ENCODE measurements around the gene LRPPRC. TPM values are rescaled to one million over a fixed set of nuclear protein-coding genes. Genes with fewer than 3 reads are reported as not detected.

Gene LRPPRC
- total RNA-seq, 1 donor from 2014 or later = 179 TPM

GRCh38 chr2:43948370-43948769 lies 47.4 kb downstream of the LRPPRC start:
- no peak for DNase-seq
- Mint-ChIP-seq H3K27ac (no peak overlapping the region), H3K27me3 (no peaks in the 10 kb centered on the region), H3K4me1 (no peaks in the 10 kb centered on the region), H3K36me3 (ENCODE audit: low read depth) (peaks cover 61% of the 10 kb centered on the region), H3K9me3 (no peaks in the 10 kb centered on the region), H3K4me3 (no peak overlapping the region)
- intact Hi-C loops (cut with micrococcal nuclease) = no loop called here

GRCh38 chr2:43946685-43947084 lies 49.1 kb downstream of the LRPPRC start:
- H3K9me3 Mint-ChIP-seq = no peaks in the 10 kb centered on the region
- peaks cover 51% of the 10 kb centered on the region for H3K36me3 Mint-ChIP-seq (ENCODE audit: low read depth)
- H3K27ac Mint-ChIP-seq = no peak overlapping the region
- H3K27me3 Mint-ChIP-seq = no peaks in the 10 kb centered on the region
- no peaks in the 10 kb centered on the region for H3K4me1 Mint-ChIP-seq
- H3K4me3 Mint-ChIP-seq = no peak overlapping the region
- DNase-seq = no peak
- intact Hi-C loops (cut with micrococcal nuclease) = no loop called here

- no peak for DNase-seq
- no peak overlapping the region for H3K4me3 Mint-ChIP-seq
- no peak overlapping the region for H3K27ac Mint-ChIP-seq
- H3K36me3 Mint-ChIP-seq (ENCODE audit: low read depth) = peaks cover 49% of the 10 kb centered on the region
- H3K9me3 Mint-ChIP-seq = no peaks in the 10 kb centered on the region
- intact Hi-C loops (cut with micrococcal nuclease) = no loop called here
- H3K27me3 Mint-ChIP-seq = no peaks in the 10 kb centered on the region
- no peaks in the 10 kb centered on the region for H3K4me1 Mint-ChIP-seq
These were observed 50.4 kb downstream of the LRPPRC start for GRCh38 chr2:43945439-43945838.

GRCh38 chr2:43944915-43945314 lies 50.9 kb downstream of the LRPPRC start:
- Mint-ChIP-seq H3K27me3 (no peaks in the 10 kb centered on the region), H3K36me3 (ENCODE audit: low read depth) (peaks cover 47% of the 10 kb centered on the region), H3K4me3 (no peak overlapping the region), H3K4me1 (no peaks in the 10 kb centered on the region), H3K27ac (no peak overlapping the region), H3K9me3 (no peaks in the 10 kb centered on the region)
- DNase-seq = no peak
- intact Hi-C loops (cut with micrococcal nuclease) = loop anchor here (5.0 kb wide), 1 partner anchor 32 kb away; no protein-coding TSS in a partner anchor

GRCh38 chr2:43943809-43944452 lies 51.9 kb downstream of the LRPPRC start:
- H3K4me3 Mint-ChIP-seq = no peak overlapping the region
- no peaks in the 10 kb centered on the region for H3K4me1 Mint-ChIP-seq
- H3K27ac Mint-ChIP-seq = no peak overlapping the region
- no peaks in the 10 kb centered on the region for H3K27me3 Mint-ChIP-seq
- no peak for DNase-seq
- intact Hi-C loops (cut with micrococcal nuclease) = loop anchor here (5.0 kb wide), 1 partner anchor 33 kb away; no protein-coding TSS in a partner anchor
- no peaks in the 10 kb centered on the region for H3K9me3 Mint-ChIP-seq
- H3K36me3 Mint-ChIP-seq (ENCODE audit: low read depth) = peaks cover 49% of the 10 kb centered on the region

GRCh38 chr2:43943323-43943722 lies 52.5 kb downstream of the LRPPRC start:
- H3K4me3 Mint-ChIP-seq = no peak overlapping the region
- H3K27ac Mint-ChIP-seq = no peak overlapping the region
- H3K27me3 Mint-ChIP-seq = no peaks in the 10 kb centered on the region
- H3K36me3 Mint-ChIP-seq (ENCODE audit: low read depth) = peaks cover 49% of the 10 kb centered on the region
- H3K4me1 Mint-ChIP-seq = no peaks in the 10 kb centered on the region
- no peaks in the 10 kb centered on the region for H3K9me3 Mint-ChIP-seq
- intact Hi-C loops (cut with micrococcal nuclease) = loop anchor here (5.0 kb wide), 1 partner anchor 34 kb away; no protein-coding TSS in a partner anchor
- DNase-seq = no peak

GRCh38 chr2:43942881-43943280 lies 52.9 kb downstream of the LRPPRC start:
- Mint-ChIP-seq H3K27ac (no peak overlapping the region), H3K27me3 (no peaks in the 10 kb centered on the region), H3K36me3 (ENCODE audit: low read depth) (peaks cover 48% of the 10 kb centered on the region), H3K9me3 (no peaks in the 10 kb centered on the region), H3K4me3 (no peak overlapping the region), H3K4me1 (no peaks in the 10 kb centered on the region)
- intact Hi-C loops (cut with micrococcal nuclease) = loop anchor here (5.0 kb wide), 1 partner anchor 34 kb away; no protein-coding TSS in a partner anchor
- no peak for DNase-seq

- peaks cover 45% of the 10 kb centered on the region for H3K36me3 Mint-ChIP-seq (ENCODE audit: low read depth)
- intact Hi-C loops (cut with micrococcal nuclease) = loop anchor here (5.0 kb wide), 1 partner anchor 35 kb away; no protein-coding TSS in a partner anchor
- DNase-seq = no peak
- no peak overlapping the region for H3K27ac Mint-ChIP-seq
- no peak overlapping the region for H3K4me3 Mint-ChIP-seq
- H3K27me3 Mint-ChIP-seq = no peaks in the 10 kb centered on the region
- no peaks in the 10 kb centered on the region for H3K9me3 Mint-ChIP-seq
- no peaks in the 10 kb centered on the region for H3K4me1 Mint-ChIP-seq
These were observed 53.8 kb downstream of the LRPPRC start for GRCh38 chr2:43941966-43942365.

GRCh38 chr2:43941359-43941758 lies 54.4 kb downstream of the LRPPRC start:
- Mint-ChIP-seq H3K4me1 (no peaks in the 10 kb centered on the region), H3K27ac (no peak overlapping the region), H3K36me3 (ENCODE audit: low read depth) (peaks cover 43% of the 10 kb centered on the region), H3K27me3 (no peaks in the 10 kb centered on the region), H3K9me3 (no peaks in the 10 kb centered on the region), H3K4me3 (no peak overlapping the region)
- no peak for DNase-seq
- intact Hi-C loops (cut with micrococcal nuclease) = loop anchor here (5.0 kb wide), 1 partner anchor 36 kb away; no protein-coding TSS in a partner anchor

- peaks cover 31% of the 10 kb centered on the region for H3K36me3 Mint-ChIP-seq (ENCODE audit: low read depth)
- intact Hi-C loops (cut with micrococcal nuclease) = loop anchor here (5.0 kb wide), 2 partner anchors 37 to 38 kb away; no protein-coding TSS in a partner anchor
- no peaks in the 10 kb centered on the region for H3K27me3 Mint-ChIP-seq
- H3K4me3 Mint-ChIP-seq = no peak overlapping the region
- no peak for DNase-seq
- H3K4me1 Mint-ChIP-seq = peaks cover under 1% of the 10 kb centered on the region
- no peaks in the 10 kb centered on the region for H3K9me3 Mint-ChIP-seq
- no peak overlapping the region for H3K27ac Mint-ChIP-seq
These were observed 56.0 kb downstream of the LRPPRC start for GRCh38 chr2:43939695-43940256.

- no peak overlapping the region for H3K4me3 Mint-ChIP-seq
- peaks cover 8% of the 10 kb centered on the region for H3K4me1 Mint-ChIP-seq
- no peaks in the 10 kb centered on the region for H3K9me3 Mint-ChIP-seq
- H3K27me3 Mint-ChIP-seq = no peaks in the 10 kb centered on the region
- H3K27ac Mint-ChIP-seq = no peak overlapping the region
- H3K36me3 Mint-ChIP-seq (ENCODE audit: low read depth) = peaks cover 40% of the 10 kb centered on the region
- no peak for DNase-seq
- intact Hi-C loops (cut with micrococcal nuclease) = loop anchor here (5.0 kb wide), 1 partner anchor 35 kb away; no protein-coding TSS in a partner anchor
These were observed 58.4 kb downstream of the LRPPRC start for GRCh38 chr2:43937269-43937820.

- Mint-ChIP-seq H3K36me3 (ENCODE audit: low read depth) (peaks cover 44% of the 10 kb centered on the region), H3K9me3 (no peaks in the 10 kb centered on the region), H3K4me3 (no peak overlapping the region), H3K27me3 (no peaks in the 10 kb centered on the region), H3K27ac (peak overlapping the region; percentile 71), H3K4me1 (peaks cover 8% of the 10 kb centered on the region)
- intact Hi-C loops (cut with micrococcal nuclease) = loop anchor here (1.0 kb wide), 1 partner anchor 374 kb away; no protein-coding TSS in a partner anchor
- DNase-seq = no peak
These were observed 61.2 kb downstream of the LRPPRC start for GRCh38 chr2:43934567-43934966.

- H3K27me3 Mint-ChIP-seq = no peaks in the 10 kb centered on the region
- H3K36me3 Mint-ChIP-seq (ENCODE audit: low read depth) = peaks cover 50% of the 10 kb centered on the region
- no peak overlapping the region for H3K27ac Mint-ChIP-seq
- H3K4me3 Mint-ChIP-seq = no peak overlapping the region
- DNase-seq = no peak
- H3K4me1 Mint-ChIP-seq = peaks cover 17% of the 10 kb centered on the region
- no peaks in the 10 kb centered on the region for H3K9me3 Mint-ChIP-seq
- intact Hi-C loops (cut with micrococcal nuclease) = no loop called here
These were observed 64.5 kb downstream of the LRPPRC start for GRCh38 chr2:43931293-43931692.

- no peak overlapping the region for H3K27ac Mint-ChIP-seq
- H3K36me3 Mint-ChIP-seq (ENCODE audit: low read depth) = peaks cover 51% of the 10 kb centered on the region
- no peak for DNase-seq
- intact Hi-C loops (cut with micrococcal nuclease) = no loop called here
- no peaks in the 10 kb centered on the region for H3K9me3 Mint-ChIP-seq
- no peaks in the 10 kb centered on the region for H3K27me3 Mint-ChIP-seq
- peak overlapping the region; percentile 55 for H3K4me3 Mint-ChIP-seq
- peaks cover 10% of the 10 kb centered on the region for H3K4me1 Mint-ChIP-seq
These were observed 68.3 kb downstream of the LRPPRC start for GRCh38 chr2:43927442-43927841.

Data from activated CD4-positive, alpha-beta T cell treated with anti-CD3 and anti-CD28 coated beads, Interleukin-2, amount 10 ng/mL, durations not matched to agents 24 days and 14 days (primary cell).